Mucosa of descending colon (tissue), 3 donors: ENCODE results near the gene SIRT5. TPM values are rescaled to one million over a fixed set of nuclear protein-coding genes. Genes with fewer than 3 reads are reported as not detected.

Experiments used
- ATAC-seq: fragments of 200-7000 bp; cut with Tn5 transposase; one replicate; pipeline ENCODE4 v1.9.1; 2020; ENCODE audit warnings: mild to moderate bottlenecking, moderate library complexity
- DNase-seq, 3 donors: peaks; one replicate each; pipeline ENCODE4 v3.0.0-alpha.2; 2020
- H3K36me3 ChIP-seq: fragments of 200-600 bp; one replicate; pipeline ENCODE4 v1.8.0; 2021; ENCODE audit warnings: low read depth, mild to moderate bottlenecking
- H3K4me1 ChIP-seq: fragments of 200-600 bp; one replicate; pipeline ENCODE4 v1.8.0; 2021; ENCODE audit warnings: low read depth, mild to moderate bottlenecking
- H3K4me3 ChIP-seq: fragments of 200-600 bp; one replicate; pipeline ENCODE4 v1.8.0; 2021; ENCODE audit warnings: mild to moderate bottlenecking
- H3K9me3 ChIP-seq: fragments of 200-600 bp; one replicate; pipeline ENCODE4 v1.8.0; 2021; ENCODE audit warnings: mild to moderate bottlenecking
- CTCF ChIP-seq: fragments of 200-600 bp; IDR thresholded peaks from one replicate; pipeline ENCODE4 v1.8.0; 2022; ENCODE audit warnings: antibody characterized with exemption, mild to moderate bottlenecking
- intact Hi-C, 2 donors: fragments of 100-400 bp; cut with DNase I in 1 of 2; cut with micrococcal nuclease in 1 of 2; formaldehyde crosslinking; loops; one replicate each; pipeline versions ENCODE4 v1.11.0 to v1.11.1; 2022; cut with DNase I, micrococcal nuclease
- total RNA-seq, 3 donors: library from RNA; stranded (reverse); fragmentation: NEBNext Ultra II Directional in 2 of 3; extraction: Animal tissue kit (Norgen Biotek cat#: 25700) in 2 of 3; gene quantifications; one replicate each; pipeline versions ENCODE4 v1.2.1 to v1.2.4, GENCODE V29; 2021 to 2023
- donor health status: DM: no; HTN: no; CAD: no; lungs with moderate emphysema.
- donor health status: DM: no; HTN: no; CAD: no.
- donor health status: DM: no; HTN: yes; CAD: no.

The SIRT5 gene
- total RNA-seq, 3 donors from 2014 or later = 15.9 to 21.1 (median 16.5) TPM

- TF ChIP-seq CTCF = no peak
- Histone ChIP-seq H3K4me1 (no peaks in the 10 kb centered on the region), H3K4me3 (no peak overlapping the region), H3K36me3 (no peaks in the 10 kb centered on the region), H3K9me3 (no peaks in the 10 kb centered on the region)
- intact Hi-C loops = no loop called here
- DNase-seq = no peak
- ATAC-seq = no peak
These were observed 13.8 kb upstream of the SIRT5 start for GRCh38 chr6:13560651-13561044.

GRCh38 chr6:13561624-13562267, 12.7 kb upstream of the SIRT5 start:
- intact Hi-C loops = no loop called here
- H3K4me3 ChIP-seq = no peak overlapping the region
- no peaks in the 10 kb centered on the region for H3K36me3 ChIP-seq
- TF ChIP-seq CTCF = no peak
- no peaks in the 10 kb centered on the region for H3K4me1 ChIP-seq
- ATAC-seq = no peak
- no peaks in the 10 kb centered on the region for H3K9me3 ChIP-seq
- no peak for DNase-seq

GRCh38 chr6:13563009-13563408, 11.4 kb upstream of the SIRT5 start:
- intact Hi-C loops = no loop called here
- ATAC-seq = no peak
- no peaks in the 10 kb centered on the region for H3K4me1 ChIP-seq

GRCh38 chr6:13565921-13566320, 8.5 kb upstream of the SIRT5 start:
- intact Hi-C loops = no loop called here
- no peak overlapping the region for H3K4me3 ChIP-seq
- no peaks in the 10 kb centered on the region for H3K4me1 ChIP-seq
- no peaks in the 10 kb centered on the region for H3K9me3 ChIP-seq
- no peak for DNase-seq
- no peaks in the 10 kb centered on the region for H3K36me3 ChIP-seq
- ATAC-seq = no peak
- TF ChIP-seq CTCF = no peak

More at GRCh38 chr6:13563009-13563408, 11.4 kb upstream of the SIRT5 start:
- no peak for DNase-seq
- no peaks in the 10 kb centered on the region for H3K36me3 ChIP-seq
- TF ChIP-seq CTCF = no peak
- no peak overlapping the region for H3K4me3 ChIP-seq
- H3K9me3 ChIP-seq = no peaks in the 10 kb centered on the region

- Histone ChIP-seq H3K4me1 (no peaks in the 10 kb centered on the region), H3K9me3 (no peaks in the 10 kb centered on the region), H3K4me3 (no peak overlapping the region), H3K36me3 (no peaks in the 10 kb centered on the region)
- ATAC-seq = no peak
- DNase-seq = no peak
- no peak for TF ChIP-seq CTCF
- intact Hi-C loops = no loop called here
These were observed 7.9 kb upstream of the SIRT5 start for GRCh38 chr6:13566500-13566899.

DNA sequence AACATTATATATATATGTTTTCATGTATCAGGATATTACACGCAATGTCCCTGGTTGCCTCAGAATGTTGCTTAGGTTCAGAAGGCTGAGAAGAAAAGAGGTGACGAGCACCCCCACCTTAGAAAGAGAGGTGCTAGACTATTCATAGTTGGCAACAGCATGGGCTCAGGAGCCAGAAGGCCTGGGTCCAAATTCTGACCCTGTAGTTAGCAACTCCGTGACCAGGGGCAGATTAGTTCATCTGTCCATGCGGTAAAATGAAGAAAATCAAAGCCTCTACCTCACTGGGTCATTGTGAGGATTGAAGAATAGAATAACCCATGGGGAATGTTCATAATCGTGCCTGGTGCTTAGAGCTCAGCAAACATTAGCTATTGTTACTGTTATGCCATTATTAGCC, 5.4 kb upstream of the SIRT5 start:
- H3K4me1 ChIP-seq = no peaks in the 10 kb centered on the region
- no peak for DNase-seq
- no peaks in the 10 kb centered on the region for H3K36me3 ChIP-seq
- no peak for ATAC-seq
- no peak overlapping the region for H3K4me3 ChIP-seq
- no peaks in the 10 kb centered on the region for H3K9me3 ChIP-seq
- intact Hi-C loops = no loop called here
- TF ChIP-seq CTCF = no peak
